T-cell (primary cell): Measurements from ENCODE around the gene ZG16B. TPM values are rescaled to one million over a fixed set of nuclear protein-coding genes. Genes with fewer than 3 reads are reported as not detected.

Source experiments
- ATAC-seq, 4 experiments: fragments of 200-7000 bp in 3 of 4; fragments of 150-1000 bp in 1 of 4; cut with Tn5 transposase; replicated peaks in 1 of 4; 1 replicate in 3 of 4; 2 replicates in 1 of 4; pipeline ENCODE4 v1.10.0; 2021; ENCODE audit warnings: moderate library complexity in 3 of 4, mild to moderate bottlenecking in 2 of 4, moderate number of reproducible peaks in 1 of 4
- CTCF ChIA-PET, 2 donors: fragments of 300-600 bp; sonication (Branson Sonifier 250); formaldehyde crosslinking; loops; one replicate each; lab custom pipeline; 2022; ENCODE audit warnings: antibody characterized with exemption in 2 of 2; lab: Charles Lee
- POLR2A ChIA-PET, 2 donors: fragments of 300-600 bp; sonication (Branson Sonifier 250); formaldehyde crosslinking; loops; one replicate each; lab custom pipeline; 2022; ENCODE audit warnings: antibody characterized with exemption in 2 of 2; lab: Charles Lee
- DNase-seq, 35 experiments: peaks; one replicate each; pipeline versions ENCODE4 v3.0.0 to v3.0.0-alpha.2; 2013 to 2023
- H3K27ac ChIP-seq: one replicate; pipeline ENCODE4 v1.5.1; 2013; ENCODE audit warnings: low read length
- H3K27me3 ChIP-seq, 2 experiments: replicated peaks in 1 of 2; 1 replicate in 1 of 2; 2 replicates in 1 of 2; pipeline versions ENCODE4 v1.6.1 to v1.7.0; 2013; ENCODE audit warnings: low read length in 1 of 2, mixed read lengths in 1 of 2; ENCODE audit not compliant: control insufficient read depth in 2 of 2, insufficient read depth in 2 of 2; ENCODE audit errors: extremely low read depth in 1 of 2
- H3K36me3 ChIP-seq, 2 donors: 1 replicate in 1 of 2; 2 replicates in 1 of 2; pipeline versions ENCODE4 v1.6.1 to v1.7.0; 2013; ENCODE audit warnings: low read length in 1 of 2; ENCODE audit not compliant: control insufficient read depth in 2 of 2, insufficient read depth in 1 of 2; ENCODE audit errors: extremely low read depth in 1 of 2
- H3K4me1 ChIP-seq, 2 experiments: 1 replicate in 1 of 2; 2 replicates in 1 of 2; pipeline versions ENCODE4 v1.6.1 to v1.7.0; 2013; ENCODE audit warnings: low read length in 2 of 2, mixed read lengths in 1 of 2; ENCODE audit not compliant: insufficient read depth in 2 of 2, control insufficient read depth in 1 of 2; ENCODE audit errors: extremely low read depth in 1 of 2
- H3K4me3 ChIP-seq, 2 donors: 1 replicate in 1 of 2; 2 replicates in 1 of 2; pipeline versions ENCODE4 v1.5.1 to v1.7.0; 2013; ENCODE audit warnings: mild to moderate bottlenecking in 2 of 2, low read length in 1 of 2, moderate library complexity in 1 of 2; ENCODE audit not compliant: control insufficient read depth in 1 of 2; ENCODE audit errors: extremely low read depth in 1 of 2
- H3K9me3 ChIP-seq: 2 replicates; pipeline ENCODE4 v1.7.0; 2013
- H3K27ac Mint-ChIP-seq, 2 donors: one replicate each; pipeline ENCODE4 v1.8.0; 2020 to 2021; ENCODE audit warnings: mild to moderate bottlenecking in 2 of 2, mixed read lengths in 2 of 2
- H3K27me3 Mint-ChIP-seq, 2 donors: one replicate each; pipeline ENCODE4 v1.8.0; 2021 to 2022; ENCODE audit warnings: mixed read lengths in 2 of 2
- H3K36me3 Mint-ChIP-seq: one replicate; pipeline ENCODE4 v1.8.0; 2021; ENCODE audit warnings: mixed read lengths
- H3K4me1 Mint-ChIP-seq, 3 donors: one replicate each; pipeline ENCODE4 v1.8.0; 2020 to 2022; ENCODE audit warnings: mixed read lengths in 3 of 3, mild to moderate bottlenecking in 1 of 3
- H3K4me3 Mint-ChIP-seq, 3 donors: one replicate each; pipeline ENCODE4 v1.8.0; 2020 to 2022; ENCODE audit warnings: mild to moderate bottlenecking in 3 of 3, mixed read lengths in 3 of 3, moderate library complexity in 3 of 3
- H3K9me3 Mint-ChIP-seq, 3 donors: one replicate each; pipeline ENCODE4 v1.8.0; 2020 to 2022; ENCODE audit warnings: mixed read lengths in 3 of 3
- WGBS: methylation state at CpG from one replicate; pipeline ENCODE4 v1.1.5; 2013; ENCODE audit warnings: missing lambda C conversion rate; ENCODE audit not compliant: insufficient coverage; 5-methylcytosine and 5-hydroxymethylcytosine counted together
- total RNA-seq, 35 experiments: library from RNA in 6 of 35; stranded (reverse) in 6 of 35; fragments of 120-200 nt in 1 of 35; gene quantifications; one replicate each; pipeline versions ENCODE4 v1.2.1 to v1.2.4 and lab custom pipeline; 2013 to 2026

ZG16B gene
- total RNA-seq, 5 donors from 2014 or later (not counting 1 experiment from before 2014, with no cell fraction given): 0.43 TPM; not detected in 4

- H3K4me3 ChIP-seq: no peak overlapping the region
- Mint-ChIP-seq H3K4me1 (no peaks in the 10 kb centered on the region), H3K4me3 (no peak overlapping the region), H3K27ac (no peak overlapping the region), H3K9me3 (peaks cover 7 to 17% (median 9%) of the 10 kb centered on the region in 3 donors), H3K27me3 (peaks cover 18 to 30% of the 10 kb centered on the region in 2 donors), H3K36me3 (no peaks in the 10 kb centered on the region)
- peaks cover 0 to 32% of the 10 kb centered on the region in 2 experiments for H3K27me3 ChIP-seq
- no peak for ATAC-seq
- 90% methylated on average over 3 of the region's 4 CpGs for WGBS
- ChIA-PET POLR2A (no interaction called here), CTCF (no interaction called here)
- no peak overlapping the region for H3K27ac ChIP-seq
- no peaks in the 10 kb centered on the region for H3K4me1 ChIP-seq
- no peaks in the 10 kb centered on the region for H3K36me3 ChIP-seq
- no peak for DNase-seq
- H3K9me3 ChIP-seq: no peaks in the 10 kb centered on the region
These were observed 25.4 kb upstream of the ZG16B start for GRCh38 chr16:2804728-2805127.

- ChIA-PET CTCF (no interaction called here), POLR2A (no interaction called here)
- no peak for DNase-seq
- H3K27ac Mint-ChIP-seq: no peak overlapping the region
- no peak for ATAC-seq
- Histone ChIP-seq H3K27ac (no peak overlapping the region), H3K4me1 (no peaks in the 10 kb centered on the region), H3K27me3 (peaks cover 0 to 38% of the 10 kb centered on the region in 2 experiments), H3K9me3 (no peaks in the 10 kb centered on the region), H3K36me3 (no peaks in the 10 kb centered on the region), H3K4me3 (no peak overlapping the region)
- no peak overlapping the region for H3K4me3 Mint-ChIP-seq
- peaks cover 22 to 39% of the 10 kb centered on the region in 2 donors for H3K27me3 Mint-ChIP-seq
- 85% methylated on average over 3 of the region's 5 CpGs for WGBS
- no peaks in the 10 kb centered on the region for H3K36me3 Mint-ChIP-seq
- no peaks in the 10 kb centered on the region for H3K4me1 Mint-ChIP-seq
- H3K9me3 Mint-ChIP-seq: peaks cover 7 to 17% (median 9%) of the 10 kb centered on the region in 3 donors
These were observed 23.8 kb upstream of the ZG16B start for GRCh38 chr16:2806286-2806685.

GRCh38 chr16:2808181-2808580 is 21.9 kb upstream of the ZG16B start:
- peaks cover 0 to 51% of the 10 kb centered on the region in 2 experiments for H3K27me3 ChIP-seq
- DNase-seq (no peak), ATAC-seq (no peak)
- Mint-ChIP-seq H3K27ac (no peak overlapping the region), H3K9me3 (peaks cover 7 to 13% (median 7%) of the 10 kb centered on the region in 3 donors), H3K36me3 (no peaks in the 10 kb centered on the region), H3K4me3 (no peak overlapping the region), H3K27me3 (peaks cover 26 to 47% of the 10 kb centered on the region in 2 donors), H3K4me1 (no peaks in the 10 kb centered on the region)
- no peak overlapping the region for H3K27ac ChIP-seq
- 89% methylated on average over 3 of the region's 7 CpGs for WGBS
- H3K9me3 ChIP-seq: no peaks in the 10 kb centered on the region
- H3K4me1 ChIP-seq: no peaks in the 10 kb centered on the region
- no peaks in the 10 kb centered on the region for H3K36me3 ChIP-seq
- ChIA-PET CTCF (no interaction called here), POLR2A (no interaction called here)
- no peak overlapping the region for H3K4me3 ChIP-seq

- Mint-ChIP-seq H3K27ac (no peak overlapping the region), H3K36me3 (no peaks in the 10 kb centered on the region), H3K9me3 (peaks cover 0 to 3% (median 3%) of the 10 kb centered on the region in 3 donors), H3K4me3 (no peak overlapping the region), H3K4me1 (no peaks in the 10 kb centered on the region), H3K27me3 (peaks cover 26 to 48% of the 10 kb centered on the region in 2 donors)
- Histone ChIP-seq H3K4me3 (no peak overlapping the region), H3K27me3 (peaks cover 0 to 51% of the 10 kb centered on the region in 2 experiments), H3K9me3 (no peaks in the 10 kb centered on the region), H3K4me1 (no peaks in the 10 kb centered on the region), H3K36me3 (no peaks in the 10 kb centered on the region), H3K27ac (no peak overlapping the region)
- POLR2A ChIA-PET: interaction anchor here in 1 of 2 donors (0.7 kb wide), 1 partner anchor 118 kb away, joined by 6 read pairs; no protein-coding TSS in a partner anchor
- DNase-seq: no peak
- CTCF ChIA-PET: no interaction called here
- no peak for ATAC-seq
- no CpG with 5 or more reads among the region's 3 CpGs for WGBS
These were observed 20.8 kb upstream of the ZG16B start for GRCh38 chr16:2809149-2809760.

- H3K36me3 Mint-ChIP-seq: no peaks in the 10 kb centered on the region
- ChIA-PET CTCF (no interaction called here), POLR2A (interaction anchor here in 1 of 2 donors (0.5 kb wide), 1 partner anchor 450 kb away, joined by 6 read pairs; no protein-coding TSS in a partner anchor)
- no peaks in the 10 kb centered on the region for H3K9me3 ChIP-seq
- no peaks in the 10 kb centered on the region for H3K4me1 Mint-ChIP-seq
- no peak overlapping the region for H3K27ac Mint-ChIP-seq
- no peaks in the 10 kb centered on the region for H3K4me1 ChIP-seq
- WGBS: 65% methylated on average over 6 of the region's 6 CpGs
- no peak overlapping the region for H3K27ac ChIP-seq
- no peaks in the 10 kb centered on the region for H3K36me3 ChIP-seq
- H3K4me3 ChIP-seq: no peak overlapping the region
- no peak for ATAC-seq
- H3K9me3 Mint-ChIP-seq: peaks cover 0 to 3% (median 0%) of the 10 kb centered on the region in 3 donors
- H3K27me3 ChIP-seq: peaks cover 0 to 52% of the 10 kb centered on the region in 2 experiments
- no peak for DNase-seq
- peaks cover 26 to 48% of the 10 kb centered on the region in 2 donors for H3K27me3 Mint-ChIP-seq
- no peak overlapping the region for H3K4me3 Mint-ChIP-seq
These were observed 19.5 kb upstream of the ZG16B start for GRCh38 chr16:2810651-2811050.

GRCh38 chr16:2811703-2812471 is 18.2 kb upstream of the ZG16B start:
- DNase-seq (no peak), ATAC-seq (no peak)
- Mint-ChIP-seq H3K4me3 (no peak overlapping the region), H3K9me3 (peaks cover 0 to 3% (median 0%) of the 10 kb centered on the region in 3 donors), H3K27ac (no peak overlapping the region), H3K36me3 (no peaks in the 10 kb centered on the region), H3K4me1 (no peaks in the 10 kb centered on the region), H3K27me3 (peaks cover 17 to 49% of the 10 kb centered on the region in 2 donors)
- CTCF ChIA-PET: no interaction called here
- Histone ChIP-seq H3K27ac (no peak overlapping the region), H3K36me3 (no peaks in the 10 kb centered on the region), H3K4me3 (no peak overlapping the region), H3K4me1 (peaks cover 0 to 4% of the 10 kb centered on the region in 2 experiments), H3K27me3 (peaks cover 0 to 52% of the 10 kb centered on the region in 2 experiments), H3K9me3 (no peaks in the 10 kb centered on the region)
- POLR2A ChIA-PET: no interaction called here
- 74% methylated on average over 14 of the region's 15 CpGs for WGBS
